CD14-positive monocyte (primary cell): ENCODE results near the gene NR3C1. TPM values are rescaled to one million over a fixed set of nuclear protein-coding genes. Genes with fewer than 3 reads are reported as not detected.
A peak's percentile ranks its signal among the peaks of the same experiment; 100 is the strongest.

Experiments used
- DNase-seq, 3 donors: peaks; one replicate each; pipeline ENCODE4 v3.0.0-alpha.2; 2011 to 2022
- H2AFZ ChIP-seq: 2 replicates; pipeline ENCODE4 v1.6.0; 2012; ENCODE audit warnings: mild to moderate bottlenecking, low read depth, low read length, inconsistent platforms; ENCODE audit not compliant: insufficient read depth, poor library complexity, severe bottlenecking
- H3K27ac ChIP-seq, 2 donors: 1 replicate in 1 of 2; 2 replicates in 1 of 2; pipeline ENCODE4 v1.5.1; 2012 to 2013; ENCODE audit warnings: low read length in 2 of 2, control low read depth in 1 of 2, inconsistent platforms in 1 of 2, low read depth in 1 of 2, mild to moderate bottlenecking in 1 of 2
- H3K27me3 ChIP-seq, 2 donors: one replicate each; pipeline versions ENCODE4 v1.6.0 to v1.6.1; 2011 to 2013; ENCODE audit warnings: low read length in 2 of 2; ENCODE audit not compliant: control insufficient read depth in 2 of 2, insufficient read depth in 2 of 2
- H3K36me3 ChIP-seq, 2 donors: replicated peaks in 1 of 2; 1 replicate in 1 of 2; 2 replicates in 1 of 2; pipeline versions ENCODE4 v1.5.1 to v1.6.1; 2012 to 2013; ENCODE audit warnings: low read length in 2 of 2, control low read depth in 1 of 2, inconsistent platforms in 1 of 2, mild to moderate bottlenecking in 1 of 2; ENCODE audit not compliant: insufficient read depth in 2 of 2, control insufficient read depth in 1 of 2
- H3K4me1 ChIP-seq, 2 donors: 1 replicate in 1 of 2; 2 replicates in 1 of 2; pipeline versions ENCODE4 v1.5.1 to v1.6.1; 2012 to 2013; ENCODE audit warnings: low read length in 2 of 2, control low read depth in 1 of 2, inconsistent platforms in 1 of 2, mild to moderate bottlenecking in 1 of 2, moderate library complexity in 1 of 2; ENCODE audit not compliant: insufficient read depth in 2 of 2, control insufficient read depth in 1 of 2
- H3K4me2 ChIP-seq: replicated peaks from 2 replicates; pipeline ENCODE3; 2012; ENCODE audit warnings: low read length, moderate library complexity, mild to moderate bottlenecking; ENCODE audit not compliant: poor library complexity, severe bottlenecking; ENCODE audit errors: extremely low read depth
- H3K4me3 ChIP-seq, 3 experiments: fragments of 200-600 bp in 1 of 3; sonication (generic) in 1 of 3; replicated peaks in 1 of 3; 1 replicate in 2 of 3; 2 replicates in 1 of 3; pipeline ENCODE4 v1.5.1; 2011 to 2013; ENCODE audit warnings: low read length in 3 of 3, mild to moderate bottlenecking in 3 of 3, control low read depth in 2 of 3, low read depth in 2 of 3, inconsistent platforms in 1 of 3, moderate library complexity in 1 of 3
- H3K79me2 ChIP-seq: 2 replicates; pipeline ENCODE4 v1.6.0; 2012; ENCODE audit warnings: mild to moderate bottlenecking, control low read depth, inconsistent platforms, low read length, moderate library complexity; ENCODE audit not compliant: insufficient read depth
- H3K9ac ChIP-seq: 2 replicates; pipeline ENCODE4 v1.6.0; 2017; ENCODE audit warnings: low read length, mild to moderate bottlenecking; ENCODE audit not compliant: insufficient read depth, poor library complexity, severe bottlenecking
- H3K9me3 ChIP-seq, 2 donors: replicated peaks in 1 of 2; 1 replicate in 1 of 2; 2 replicates in 1 of 2; pipeline versions ENCODE4 v1.5.1 to v1.6.1; 2012 to 2013; ENCODE audit warnings: low read length in 2 of 2, control low read depth in 1 of 2; ENCODE audit not compliant: control insufficient read depth in 1 of 2, insufficient read depth in 1 of 2
- H4K20me1 ChIP-seq: 2 replicates; pipeline ENCODE4 v1.6.0; 2012; ENCODE audit warnings: mild to moderate bottlenecking, low read length, control low read depth, moderate library complexity; ENCODE audit not compliant: insufficient read depth
- H3K27ac Mint-ChIP-seq, 7 donors: one replicate each; pipeline ENCODE4 v1.8.0; 2020; ENCODE audit warnings: mild to moderate bottlenecking in 7 of 7, mixed read lengths in 7 of 7, moderate library complexity in 6 of 7, inconsistent platforms in 2 of 7
- H3K27me3 Mint-ChIP-seq, 3 donors: one replicate each; pipeline ENCODE4 v1.8.0; 2021 to 2022; ENCODE audit warnings: low read depth in 3 of 3, mild to moderate bottlenecking in 3 of 3, mixed read lengths in 3 of 3, moderate library complexity in 3 of 3, inconsistent platforms in 1 of 3
- H3K36me3 Mint-ChIP-seq, 2 donors: one replicate each; pipeline ENCODE4 v1.8.0; 2020; ENCODE audit warnings: mixed read lengths in 2 of 2, inconsistent platforms in 1 of 2, mild to moderate bottlenecking in 1 of 2
- H3K4me1 Mint-ChIP-seq: one replicate; pipeline ENCODE4 v1.8.0; 2020; ENCODE audit warnings: mild to moderate bottlenecking, mixed read lengths
- H3K4me3 Mint-ChIP-seq, 2 donors: one replicate each; pipeline ENCODE4 v1.8.0; 2020; ENCODE audit warnings: mild to moderate bottlenecking in 2 of 2, mixed read lengths in 2 of 2, moderate library complexity in 1 of 2
- H3K9me3 Mint-ChIP-seq, 7 donors: one replicate each; pipeline ENCODE4 v1.8.0; 2020 to 2022; ENCODE audit warnings: mixed read lengths in 7 of 7, mild to moderate bottlenecking in 6 of 7, moderate library complexity in 6 of 7, inconsistent platforms in 2 of 7
- CTCF ChIP-seq: fragments of 200-600 bp; IDR thresholded peaks from one replicate; pipeline ENCODE4 v1.8.0; 2022; ENCODE audit warnings: antibody characterized with exemption, mild to moderate bottlenecking
- WGBS: methylation state at CpG from one replicate; pipeline ENCODE4 v1.1.5; 2013; ENCODE audit warnings: missing lambda C conversion rate; ENCODE audit not compliant: insufficient coverage; 5-methylcytosine and 5-hydroxymethylcytosine counted together
- intact Hi-C, 2 donors: fragments of 100-400 bp; cut with micrococcal nuclease; formaldehyde crosslinking; loops; one replicate each; pipeline versions ENCODE4 v1.15.0 to v1.15.1; 2023
- polyA plus RNA-seq, 3 donors: library from polyadenylated mRNA; depleted of rRNA in 1 of 3; unstranded in 2 of 3; stranded (reverse) in 1 of 3; fragments of 300-500 nt in 2 of 3; fragments of >200 nt in 1 of 3; fragmentation: Illumina TruSeq in 2 of 3; gene quantifications; 1 replicate in 2 of 3; 2 replicates in 1 of 3; pipeline ENCODE4 v1.2.3, GENCODE V29; 2012 to 2021

The NR3C1 gene
- polyA plus RNA-seq, 3 donors = 25.4 to 82.8 (median 75.1) TPM

- H3K9ac ChIP-seq = no peak overlapping the region
- no peaks in the 10 kb centered on the region for H3K79me2 ChIP-seq
- H3K9me3 ChIP-seq = no peaks in the 10 kb centered on the region
- DNase-seq = no peak
- H3K9me3 Mint-ChIP-seq = peaks cover 0 to 2% (median 0%) of the 10 kb centered on the region in 7 donors
- H3K27ac ChIP-seq = no peak overlapping the region
- no peak overlapping the region for H2AFZ ChIP-seq
- H3K36me3 ChIP-seq = no peaks in the 10 kb centered on the region
- WGBS = no CpG with 5 or more reads among the region's 3 CpGs
- peaks cover 33 to 35% of the 10 kb centered on the region in 2 donors for H3K4me1 ChIP-seq
- no peak overlapping the region for H3K4me2 ChIP-seq
- H4K20me1 ChIP-seq = no peaks in the 10 kb centered on the region
- H3K36me3 Mint-ChIP-seq = peaks cover 2 to 4% of the 10 kb centered on the region in 2 donors
- TF ChIP-seq CTCF = no peak
- no peaks in the 10 kb centered on the region for H3K27me3 ChIP-seq
- H3K4me3 Mint-ChIP-seq = no peak overlapping the region
- peaks cover 31% of the 10 kb centered on the region for H3K4me1 Mint-ChIP-seq
- no peak overlapping the region for H3K4me3 ChIP-seq
- H3K27me3 Mint-ChIP-seq = peaks cover 0 to 3% (median 2%) of the 10 kb centered on the region in 3 donors
- H3K27ac Mint-ChIP-seq = no peak overlapping the region
- intact Hi-C loops = no loop called here
Observed at GRCh38 chr5:143425835-143426234, 22.3 kb upstream of the NR3C1 start.

DNA sequence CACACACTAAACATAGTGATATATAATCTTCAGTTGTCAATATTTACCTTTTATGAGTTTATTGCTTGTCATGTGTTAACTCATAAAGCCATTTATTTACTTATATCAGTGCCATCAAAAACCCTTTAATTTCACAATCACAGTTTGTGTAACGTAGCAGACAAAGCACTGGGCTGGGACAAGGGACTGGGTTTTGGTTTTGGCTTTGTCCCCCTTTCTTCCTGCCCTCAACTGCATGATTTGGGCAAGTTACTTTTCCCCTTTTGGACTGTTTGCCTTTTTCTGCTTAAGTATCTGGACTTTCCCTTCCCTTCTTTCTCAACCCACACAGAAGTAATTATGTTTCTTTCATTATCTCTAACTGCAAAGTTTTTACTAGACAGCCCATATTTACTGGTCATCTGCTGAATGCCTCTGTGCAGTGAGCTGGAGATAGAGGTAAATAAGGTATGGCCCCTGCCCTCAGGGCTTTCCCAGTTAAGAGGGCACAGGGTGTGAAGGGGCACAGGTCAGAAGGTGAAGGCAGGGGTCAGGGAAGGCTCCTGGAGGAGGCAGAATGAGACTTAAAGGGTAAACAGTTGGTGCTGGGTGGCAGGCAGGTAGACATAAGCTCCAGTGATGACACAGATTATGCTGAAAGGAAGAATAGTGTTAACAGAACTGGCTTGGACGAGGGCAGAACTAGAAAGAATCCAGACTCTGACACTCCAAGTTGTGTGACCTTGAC is 14.8 kb upstream of the NR3C1 start:
- Histone ChIP-seq H3K79me2 (no peaks in the 10 kb centered on the region), H3K4me3 (peak overlapping the region in 1 of 3 experiments; percentile 9), H2AFZ (peak overlapping the region; percentile 8), H3K9ac (no peak overlapping the region), H3K4me1 (peaks cover 24 to 40% of the 10 kb centered on the region in 2 donors), H4K20me1 (no peaks in the 10 kb centered on the region), H3K36me3 (no peaks in the 10 kb centered on the region), H3K4me2 (peak overlapping the region; percentile 30), H3K9me3 (no peaks in the 10 kb centered on the region), H3K27me3 (no peaks in the 10 kb centered on the region), H3K27ac (peak overlapping the region; percentile 9 to 38)
- no peak for TF ChIP-seq CTCF
- Mint-ChIP-seq H3K27ac (peak overlapping the region; percentile 50 to 87 (median 72)), H3K9me3 (no peaks in the 10 kb centered on the region), H3K4me1 (peaks cover 38% of the 10 kb centered on the region), H3K36me3 (peaks cover 0 to 2% of the 10 kb centered on the region in 2 donors), H3K4me3 (peak overlapping the region in 1 of 2 donors; percentile 23), H3K27me3 (no peaks in the 10 kb centered on the region)
- peak in 1 of 3 donors; percentile 39 for DNase-seq
- intact Hi-C loops = loop anchor here in 1 of 2 donors (10.0 kb wide), 1 partner anchor 66 kb away; no protein-coding TSS in a partner anchor
- no CpG with 5 or more reads among the region's 2 CpGs for WGBS
